Natural killer cell (primary cell): ENCODE results near the gene RNF130. TPM values are rescaled to one million over a fixed set of nuclear protein-coding genes. Genes with fewer than 3 reads are reported as not detected.

Experiments used
- ATAC-seq, 3 donors: fragments of 150-1000 bp in 2 of 3; fragments of 200-7000 bp in 1 of 3; cut with Tn5 transposase; 1 replicate in 1 of 3; 2 replicates in 2 of 3; pipeline ENCODE4 v1.10.0; 2021; ENCODE audit warnings: mild to moderate bottlenecking in 2 of 3, moderate library complexity in 2 of 3
- DNase-seq, 2 donors: peaks; one replicate each; pipeline versions ENCODE4 v3.0.0 to v3.0.0-alpha.2; 2013 to 2021; ENCODE audit warnings: mixed read lengths in 1 of 2
- H3K27ac ChIP-seq: one replicate; pipeline ENCODE4 v1.5.1; 2013; ENCODE audit warnings: mild to moderate bottlenecking, low read length
- H3K27me3 ChIP-seq: one replicate; pipeline ENCODE4 v1.6.1; 2013; ENCODE audit warnings: low read length; ENCODE audit not compliant: control insufficient read depth, insufficient read depth
- H3K36me3 ChIP-seq: one replicate; pipeline ENCODE4 v1.6.1; 2013; ENCODE audit warnings: low read length; ENCODE audit not compliant: control insufficient read depth, insufficient read depth
- H3K4me1 ChIP-seq: one replicate; pipeline ENCODE4 v1.6.1; 2013; ENCODE audit warnings: low read length; ENCODE audit not compliant: control insufficient read depth, insufficient read depth
- H3K4me3 ChIP-seq: one replicate; pipeline ENCODE4 v1.5.1; 2013; ENCODE audit warnings: low read length
- H3K9me3 ChIP-seq: one replicate; pipeline ENCODE4 v1.6.1; 2013; ENCODE audit warnings: low read length; ENCODE audit not compliant: control insufficient read depth, insufficient read depth
- H3K27ac Mint-ChIP-seq, 2 donors: one replicate each; pipeline ENCODE4 v1.8.0; 2022; ENCODE audit warnings: mild to moderate bottlenecking in 2 of 2, mixed read lengths in 2 of 2, moderate library complexity in 1 of 2
- H3K27me3 Mint-ChIP-seq, 2 donors: one replicate each; pipeline ENCODE4 v1.8.0; 2022; ENCODE audit warnings: low read depth in 2 of 2, mixed read lengths in 2 of 2
- H3K36me3 Mint-ChIP-seq: one replicate; pipeline ENCODE4 v1.8.0; 2022; ENCODE audit warnings: mixed read lengths
- H3K4me1 Mint-ChIP-seq, 2 donors: one replicate each; pipeline ENCODE4 v1.8.0; 2022; ENCODE audit warnings: mixed read lengths in 2 of 2
- H3K4me3 Mint-ChIP-seq: one replicate; pipeline ENCODE4 v1.8.0; 2022; ENCODE audit warnings: mild to moderate bottlenecking, moderate library complexity, mixed read lengths
- H3K9me3 Mint-ChIP-seq, 2 donors: one replicate each; pipeline ENCODE4 v1.8.0; 2022; ENCODE audit warnings: mixed read lengths in 2 of 2
- WGBS: methylation state at CpG from one replicate; pipeline ENCODE4 v1.1.7; 2013; ENCODE audit warnings: missing lambda C conversion rate; ENCODE audit not compliant: insufficient coverage; 5-methylcytosine and 5-hydroxymethylcytosine counted together
- intact Hi-C: fragments of 100-400 bp; cut with micrococcal nuclease; formaldehyde crosslinking; loops from one replicate; pipeline ENCODE4 v1.14.2; 2022
- total RNA-seq, 4 donors: library from RNA; stranded (reverse); fragments of 120-200 nt in 1 of 4; gene quantifications; one replicate each; pipeline versions ENCODE4 v1.2.3 to v1.2.4, GENCODE V29; 2013 to 2022
- TF ChIP-seq, protein P1 (sequence below): fragments of 200-600 bp; IDR thresholded peaks from one replicate; pipeline ENCODE4 v1.8.0; 2022; ENCODE audit warnings: antibody characterized with exemption

RNF130 gene
- total RNA-seq, 3 donors from 2014 or later (not counting 1 experiment from before 2014, with no cell fraction given), result 24.4 to 35.0 (median 25.5) TPM

GRCh38 chr5:180086816-180087399 lies 15.3 kb upstream of the RNF130 start:
- peak; percentile 42 to 63 (median 47) for ATAC-seq
- WGBS, result 53% methylated on average over 11 of the region's 11 CpGs
- H3K9me3 ChIP-seq, result no peaks in the 10 kb centered on the region
- Mint-ChIP-seq H3K9me3 (no peaks in the 10 kb centered on the region), H3K27ac (peak overlapping the region; percentile 23 to 59), H3K4me1 (peaks cover 28 to 49% of the 10 kb centered on the region in 2 donors), H3K4me3 (peak overlapping the region; percentile 86), H3K27me3 (peaks cover 23 to 27% of the 10 kb centered on the region in 2 donors), H3K36me3 (no peaks in the 10 kb centered on the region)
- H3K36me3 ChIP-seq, result no peaks in the 10 kb centered on the region
- DNase-seq, result peak in 1 of 2 donors; percentile 46
- TF ChIP-seq, protein P1, sequence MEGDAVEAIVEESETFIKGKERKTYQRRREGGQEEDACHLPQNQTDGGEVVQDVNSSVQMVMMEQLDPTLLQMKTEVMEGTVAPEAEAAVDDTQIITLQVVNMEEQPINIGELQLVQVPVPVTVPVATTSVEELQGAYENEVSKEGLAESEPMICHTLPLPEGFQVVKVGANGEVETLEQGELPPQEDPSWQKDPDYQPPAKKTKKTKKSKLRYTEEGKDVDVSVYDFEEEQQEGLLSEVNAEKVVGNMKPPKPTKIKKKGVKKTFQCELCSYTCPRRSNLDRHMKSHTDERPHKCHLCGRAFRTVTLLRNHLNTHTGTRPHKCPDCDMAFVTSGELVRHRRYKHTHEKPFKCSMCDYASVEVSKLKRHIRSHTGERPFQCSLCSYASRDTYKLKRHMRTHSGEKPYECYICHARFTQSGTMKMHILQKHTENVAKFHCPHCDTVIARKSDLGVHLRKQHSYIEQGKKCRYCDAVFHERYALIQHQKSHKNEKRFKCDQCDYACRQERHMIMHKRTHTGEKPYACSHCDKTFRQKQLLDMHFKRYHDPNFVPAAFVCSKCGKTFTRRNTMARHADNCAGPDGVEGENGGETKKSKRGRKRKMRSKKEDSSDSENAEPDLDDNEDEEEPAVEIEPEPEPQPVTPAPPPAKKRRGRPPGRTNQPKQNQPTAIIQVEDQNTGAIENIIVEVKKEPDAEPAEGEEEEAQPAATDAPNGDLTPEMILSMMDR, result no peak
- H3K27ac ChIP-seq, result no peak overlapping the region
- H3K4me1 ChIP-seq, result peaks cover 45% of the 10 kb centered on the region
- no peak overlapping the region for H3K4me3 ChIP-seq
- intact Hi-C loops, result loop anchor here (5.0 kb wide), 1 partner anchor 80 kb away; no protein-coding TSS in a partner anchor
- peaks cover 7% of the 10 kb centered on the region for H3K27me3 ChIP-seq

DNA sequence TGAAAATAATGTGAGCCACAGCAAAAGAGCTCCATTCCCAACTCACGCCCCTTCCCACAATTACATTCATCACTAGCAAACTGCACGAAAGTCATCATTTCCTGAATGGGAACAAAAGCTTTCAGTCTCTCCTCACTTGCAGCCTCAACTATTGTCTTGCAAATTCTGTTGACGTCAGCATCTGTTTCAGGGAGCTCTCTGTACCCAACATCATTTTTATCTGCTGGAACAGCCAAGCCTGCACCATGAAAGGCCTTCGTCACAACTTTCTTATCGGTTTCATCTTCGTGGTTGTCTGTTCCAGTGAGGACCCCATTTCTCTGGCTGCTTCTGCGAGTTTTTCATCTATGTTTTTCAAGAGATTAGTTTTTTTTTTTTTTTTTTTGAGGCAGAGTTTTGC lies 14.3 kb upstream of the RNF130 start:
- WGBS, result 30% methylated on average over 6 of the region's 7 CpGs
- ATAC-seq, result peak in 1 of 3 donors; percentile 12
- no peak overlapping the region for H3K27ac Mint-ChIP-seq

DNA sequence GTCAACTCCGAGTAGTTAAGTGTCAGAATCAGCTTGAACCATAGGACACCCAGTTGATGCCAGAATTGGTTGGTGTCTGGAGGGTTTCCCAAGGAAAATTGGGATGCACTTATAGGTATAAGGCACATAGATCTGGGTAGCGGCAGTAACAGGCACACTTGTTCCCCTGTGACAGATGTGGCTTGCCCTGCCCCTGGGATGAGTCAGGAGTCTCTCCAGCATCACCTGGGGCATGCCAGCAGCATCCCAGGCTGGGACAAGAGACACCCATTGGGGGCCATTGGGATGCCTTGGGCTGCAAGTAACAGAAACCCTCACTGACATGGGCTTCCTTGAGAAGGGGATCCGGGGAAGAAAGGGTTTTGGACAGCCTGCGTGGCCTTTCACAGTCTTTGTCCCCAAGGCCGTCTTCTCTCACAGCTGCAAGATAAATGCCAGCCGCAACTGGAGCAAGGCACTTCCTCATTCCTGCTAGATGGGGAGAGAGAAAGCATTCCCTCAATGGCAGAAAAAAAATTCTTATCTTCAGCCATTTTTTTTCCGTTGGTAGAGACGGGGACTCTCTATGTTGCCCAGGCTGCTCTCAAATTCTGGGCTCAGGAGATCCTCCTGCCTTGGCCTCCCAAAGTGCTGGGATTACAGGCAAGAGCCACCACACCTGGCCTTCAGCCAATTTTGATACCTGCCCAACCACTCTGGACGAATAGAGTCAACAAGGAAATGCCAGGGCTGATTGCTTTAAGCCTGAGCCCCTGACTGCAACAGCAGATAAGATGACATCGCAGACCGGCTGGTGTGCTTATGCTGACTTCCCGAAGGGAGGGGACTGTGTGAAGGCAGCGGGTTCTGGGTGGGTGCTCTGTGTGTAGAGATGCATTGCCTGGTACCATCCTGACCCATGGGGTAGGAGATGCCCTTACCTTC lies 13.3 kb upstream of the RNF130 start:
- Histone ChIP-seq H3K4me3 (no peak overlapping the region), H3K9me3 (no peaks in the 10 kb centered on the region), H3K36me3 (no peaks in the 10 kb centered on the region), H3K4me1 (peaks cover 45% of the 10 kb centered on the region), H3K27ac (no peak overlapping the region), H3K27me3 (peaks cover 14% of the 10 kb centered on the region)
- peaks cover 30 to 52% of the 10 kb centered on the region in 2 donors for H3K4me1 Mint-ChIP-seq
- H3K36me3 Mint-ChIP-seq, result no peaks in the 10 kb centered on the region
- WGBS, result 40% methylated on average over 12 of the region's 13 CpGs
- peaks cover 23 to 26% of the 10 kb centered on the region in 2 donors for H3K27me3 Mint-ChIP-seq
- TF ChIP-seq, protein P1, result no peak
- ATAC-seq, result peak; percentile 53 to 61 (median 55)
- peak overlapping the region; percentile 28 for H3K4me3 Mint-ChIP-seq
- H3K9me3 Mint-ChIP-seq, result no peaks in the 10 kb centered on the region
- intact Hi-C loops, result loop anchor here (1.0 to 5.0 kb wide), 2 partner anchors 13 to 78 kb away; no protein-coding TSS in a partner anchor
- peak in 1 of 2 donors; percentile 30 for DNase-seq
- H3K27ac Mint-ChIP-seq, result no peak overlapping the region

More for the DNA sequence above, 14.3 kb upstream of the RNF130 start:
- Histone ChIP-seq H3K27ac (no peak overlapping the region), H3K4me3 (no peak overlapping the region), H3K9me3 (no peaks in the 10 kb centered on the region), H3K36me3 (no peaks in the 10 kb centered on the region), H3K27me3 (peaks cover 13% of the 10 kb centered on the region), H3K4me1 (peaks cover 44% of the 10 kb centered on the region)
- peaks cover 28 to 49% of the 10 kb centered on the region in 2 donors for H3K4me1 Mint-ChIP-seq
- H3K4me3 Mint-ChIP-seq, result peak overlapping the region; percentile 75
- peak in 1 of 2 donors; percentile 78 for DNase-seq
- TF ChIP-seq, protein P1, result no peak
- H3K27me3 Mint-ChIP-seq, result peaks cover 23 to 27% of the 10 kb centered on the region in 2 donors
- H3K36me3 Mint-ChIP-seq, result no peaks in the 10 kb centered on the region
- intact Hi-C loops, result loop anchor here (1.0 to 5.0 kb wide), 2 partner anchors 14 to 79 kb away; no protein-coding TSS in a partner anchor
- H3K9me3 Mint-ChIP-seq, result no peaks in the 10 kb centered on the region
